ENCODE data around the gene LAMTOR5.

GRCh38 chr1:110455151-110455550, 47.7 kb upstream of the LAMTOR5 start:
- peak in 1 of 3 experiments; percentile 7 for TF ChIP-seq CTCF (IDR thresholded peaks at IDR 0.05)
- TF ChIP-seq POLR2A (IDR thresholded peaks at IDR 0.05): no peak
